Measurements from ENCODE around the gene UTP18. TPM values are rescaled to one million over a fixed set of nuclear protein-coding genes. Genes with fewer than 3 reads are reported as not detected.

Gene UTP18
- 16.1 and 23.8 TPM in 2 replicates for total RNA-seq

DNA sequence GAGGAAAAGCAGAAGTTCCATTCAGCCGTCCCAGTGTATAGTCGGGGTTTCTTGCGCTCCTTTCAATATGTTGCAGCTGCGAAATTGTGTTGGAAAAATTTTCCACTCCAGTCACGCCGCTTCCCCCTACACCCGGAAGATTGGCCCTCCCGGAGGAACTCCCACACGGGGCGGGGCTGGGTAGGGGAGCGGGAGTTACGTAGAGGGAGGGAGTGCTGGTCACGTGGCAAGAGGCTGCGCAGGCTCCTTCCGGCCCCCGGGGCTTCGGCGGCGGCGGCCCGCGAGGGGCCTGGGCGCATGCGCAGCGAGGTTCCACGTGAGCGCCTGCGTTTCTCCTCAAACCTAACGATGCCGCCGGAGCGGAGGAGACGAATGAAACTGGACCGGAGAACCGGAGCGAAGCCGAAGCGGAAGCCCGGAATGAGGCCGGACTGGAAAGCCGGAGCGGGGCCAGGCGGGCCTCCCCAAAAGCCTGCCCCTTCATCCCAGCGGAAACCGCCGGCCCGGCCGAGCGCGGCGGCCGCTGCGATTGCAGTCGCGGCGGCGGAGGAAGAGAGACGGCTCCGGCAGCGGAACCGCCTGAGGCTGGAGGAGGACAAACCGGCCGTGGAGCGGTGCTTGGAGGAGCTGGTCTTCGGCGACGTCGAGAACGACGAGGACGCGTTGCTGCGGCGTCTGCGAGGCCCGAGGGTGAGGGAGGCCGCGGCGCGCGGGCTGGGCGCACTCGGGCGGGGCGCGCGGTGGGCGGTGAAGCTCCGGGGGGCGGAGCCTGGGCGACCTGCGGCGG is at the start of gene UTP18:
UTP18 (plus strand) TSS at position 310 of the 787 bp plus-strand sequence; CDS start at position 349, 39 bp downstream.

DNA sequence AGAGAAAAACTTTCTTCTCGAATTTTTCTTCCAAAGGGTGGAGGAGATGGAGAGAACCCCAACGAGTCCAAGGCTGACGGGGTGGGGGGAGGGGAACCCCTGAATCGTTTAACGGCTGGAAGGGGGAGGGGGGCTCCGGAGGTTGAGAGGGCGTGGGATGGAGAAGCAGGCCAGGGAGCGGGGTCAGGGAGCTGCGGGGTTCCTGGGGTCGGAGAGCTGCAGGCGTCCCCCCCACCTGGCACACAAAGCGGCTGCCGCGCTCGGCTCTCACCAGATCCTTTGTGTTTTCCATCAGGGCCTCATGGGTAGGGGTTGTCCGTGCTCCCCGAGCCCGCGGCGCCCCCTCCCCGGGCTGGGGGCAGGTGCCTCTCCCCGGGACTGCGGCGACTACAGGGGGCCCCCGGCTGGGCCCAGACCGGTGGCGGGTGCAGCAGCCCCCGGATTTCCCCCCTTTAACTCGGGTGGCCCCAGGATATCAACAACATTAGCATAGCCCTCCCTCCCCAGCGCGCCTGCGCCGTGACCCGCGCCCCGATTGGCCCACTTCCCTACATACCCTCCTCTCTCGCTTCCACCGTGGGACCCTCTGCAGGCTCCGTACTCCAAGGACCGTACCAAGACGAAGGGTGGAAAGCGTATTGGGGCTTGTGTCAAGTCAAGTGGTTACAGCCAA is 646 bp upstream of the UTP18 start, which contains the start of gene MBTD1:
MBTD1 (minus strand) TSS at position 486 of the 673 bp plus-strand sequence. CDS start 34,888 bp downstream, outside the sequence.

Other genes starting within 250 kb of the UTP18 start
- gene SPAG9, start 139.7 kb upstream of the UTP18 start, total RNA-seq: 33.8 and 34.5 TPM in 2 replicates
- gene NME1, start 107.0 kb upstream of the UTP18 start, total RNA-seq: 59.5 and 209 TPM in 2 replicates
- gene NME2, start 94.1 kb upstream of the UTP18 start, total RNA-seq: 606 and 1,008 TPM in 2 replicates
- gene MBTD1, start 497 bp upstream of the UTP18 start, total RNA-seq: 2.3 and 6.2 TPM in 2 replicates